GM19438 (cell line): Measurements from ENCODE around the gene HOXA5.

Experiments used
- ATAC-seq: cut with Tn5 transposase; IDR thresholded peaks from one replicate; pipeline ENCODE4 v1.9.1; 2021; ENCODE audit warnings: low read depth; ENCODE audit not compliant: unreplicated experiment

Gene HOXA5

GRCh38 chr7:27139334-27140125 lies 4.0 kb downstream of the HOXA5 start:
- ATAC-seq, result no peak

- ATAC-seq, result no peak
Measured at GRCh38 chr7:27138985-27139333, 4.5 kb downstream of the HOXA5 start.

GRCh38 chr7:27138472-27138871 lies 5.0 kb downstream of the HOXA5 start:
- no peak for ATAC-seq

DNA sequence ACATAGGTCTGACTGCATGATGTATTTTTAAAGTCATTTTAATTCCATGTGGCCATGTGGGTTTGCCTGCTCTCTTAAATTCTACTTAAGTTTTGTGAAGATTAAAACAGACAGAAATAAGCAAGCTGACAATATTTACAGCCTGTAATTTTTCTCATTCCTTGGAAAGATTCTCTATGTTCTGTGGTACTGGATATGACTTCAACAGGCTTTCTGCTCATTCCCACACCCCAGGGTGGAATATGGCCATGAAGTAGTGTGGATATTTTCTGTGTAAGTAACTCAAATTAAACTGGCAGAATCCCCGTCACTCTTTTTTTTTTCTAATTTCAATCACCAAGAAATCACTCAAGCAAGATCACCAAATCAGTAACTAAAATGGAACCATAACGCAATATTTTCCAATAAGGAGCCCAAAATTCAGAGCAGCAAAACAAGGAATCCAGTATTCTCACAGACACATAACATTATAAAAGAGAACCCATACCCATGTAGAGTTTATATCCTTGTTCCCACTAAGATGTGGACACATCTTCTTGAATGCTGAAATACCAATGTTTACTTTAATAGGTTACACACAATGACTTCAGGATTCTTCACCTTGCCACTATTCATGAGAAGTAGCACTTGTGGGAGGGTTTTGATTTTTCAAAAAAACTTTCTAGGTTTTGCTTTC lies 5.7 kb downstream of the HOXA5 start:
- ATAC-seq, result no peak

DNA sequence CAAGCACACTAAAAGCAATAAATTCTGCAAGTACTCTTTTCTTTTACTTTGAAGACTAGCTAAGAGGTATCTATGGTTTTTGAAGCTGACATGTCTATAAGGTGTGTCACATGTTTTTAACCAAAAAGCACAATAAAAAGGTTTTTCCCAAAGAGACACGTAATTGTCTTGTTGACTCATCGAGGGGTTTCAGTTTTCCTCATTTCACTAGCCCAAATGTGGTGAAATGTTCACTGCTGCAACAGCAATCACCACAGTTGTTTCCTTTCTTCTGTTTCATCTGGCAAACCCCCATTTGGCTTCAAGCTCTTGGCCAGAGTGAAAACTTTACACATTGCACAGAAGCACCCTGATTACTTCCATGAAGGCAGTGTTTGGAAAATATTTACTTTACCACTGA lies 9.1 kb downstream of the HOXA5 start:
- ATAC-seq, result no peak

DNA sequence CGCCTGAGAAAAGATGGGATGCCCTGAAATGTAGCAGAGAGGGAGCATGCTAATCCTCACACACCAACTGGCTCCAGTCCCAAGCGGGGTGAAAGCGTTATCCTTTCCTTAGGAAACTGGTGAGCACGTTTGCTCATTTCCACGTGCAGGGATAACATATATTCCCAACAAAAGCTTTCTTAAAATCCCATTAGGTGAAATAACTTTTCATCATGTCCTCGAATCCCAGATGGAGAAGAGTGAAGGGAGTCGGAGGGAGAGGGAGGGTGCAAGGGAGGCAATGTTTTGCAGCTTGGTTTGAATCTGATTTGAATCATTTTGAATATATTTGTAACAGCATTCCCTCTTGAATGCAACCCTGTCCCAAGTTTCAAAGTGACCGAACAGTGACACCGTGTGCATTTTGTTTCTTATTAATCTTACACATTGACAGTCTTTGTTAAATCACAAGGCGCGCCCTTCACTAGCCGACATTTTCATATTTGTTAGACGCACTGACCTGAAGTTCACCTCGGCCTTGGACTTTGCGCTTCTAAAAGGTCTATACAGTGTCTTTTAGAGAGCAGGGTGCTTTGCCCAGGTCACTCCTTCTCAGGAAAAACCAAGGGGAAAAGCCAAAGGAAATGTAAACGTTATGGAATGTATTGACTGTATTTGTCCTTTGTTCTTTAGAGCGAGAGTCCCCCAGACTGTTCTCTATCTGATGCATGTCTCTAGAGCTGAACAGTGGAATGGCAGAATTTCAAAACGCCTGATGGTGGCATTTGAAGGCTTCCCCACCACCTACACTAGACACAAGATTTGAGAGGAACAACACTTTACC lies 9.9 kb downstream of the HOXA5 start:
- no peak for ATAC-seq

GRCh38 chr7:27132978-27133377 lies 10.5 kb downstream of the HOXA5 start:
- no peak for ATAC-seq

GRCh38 chr7:27132214-27132613 lies 11.3 kb downstream of the HOXA5 start:
- no peak for ATAC-seq

DNA sequence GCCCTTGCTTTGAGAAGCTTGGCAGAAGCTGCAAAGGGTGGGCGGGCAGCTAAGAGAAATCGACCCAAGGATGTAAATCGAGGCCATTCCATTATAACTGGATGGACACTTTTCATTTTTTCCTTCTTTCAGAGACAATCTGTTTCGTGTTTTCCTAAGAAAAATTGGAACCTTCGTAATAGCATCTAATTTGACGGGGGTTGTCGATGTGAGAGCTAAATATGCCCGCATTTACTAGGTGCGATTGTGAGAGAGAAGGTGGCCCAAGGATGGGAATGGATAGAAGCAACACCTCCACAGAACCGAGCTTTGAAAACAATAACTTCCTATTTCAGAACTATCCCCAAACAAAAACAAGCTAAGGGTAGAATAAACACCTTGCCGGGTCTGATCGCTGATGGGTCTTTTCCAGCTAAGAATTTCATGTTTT lies 12.1 kb downstream of the HOXA5 start:
- no peak for ATAC-seq

GRCh38 chr7:27130540-27131389 lies 12.7 kb downstream of the HOXA5 start, which contains the start of gene HOXA4:
HOXA4 (minus strand) TSS chr7:27130757; CDS start chr7:27130733, 24 bp downstream.
- no peak for ATAC-seq

DNA sequence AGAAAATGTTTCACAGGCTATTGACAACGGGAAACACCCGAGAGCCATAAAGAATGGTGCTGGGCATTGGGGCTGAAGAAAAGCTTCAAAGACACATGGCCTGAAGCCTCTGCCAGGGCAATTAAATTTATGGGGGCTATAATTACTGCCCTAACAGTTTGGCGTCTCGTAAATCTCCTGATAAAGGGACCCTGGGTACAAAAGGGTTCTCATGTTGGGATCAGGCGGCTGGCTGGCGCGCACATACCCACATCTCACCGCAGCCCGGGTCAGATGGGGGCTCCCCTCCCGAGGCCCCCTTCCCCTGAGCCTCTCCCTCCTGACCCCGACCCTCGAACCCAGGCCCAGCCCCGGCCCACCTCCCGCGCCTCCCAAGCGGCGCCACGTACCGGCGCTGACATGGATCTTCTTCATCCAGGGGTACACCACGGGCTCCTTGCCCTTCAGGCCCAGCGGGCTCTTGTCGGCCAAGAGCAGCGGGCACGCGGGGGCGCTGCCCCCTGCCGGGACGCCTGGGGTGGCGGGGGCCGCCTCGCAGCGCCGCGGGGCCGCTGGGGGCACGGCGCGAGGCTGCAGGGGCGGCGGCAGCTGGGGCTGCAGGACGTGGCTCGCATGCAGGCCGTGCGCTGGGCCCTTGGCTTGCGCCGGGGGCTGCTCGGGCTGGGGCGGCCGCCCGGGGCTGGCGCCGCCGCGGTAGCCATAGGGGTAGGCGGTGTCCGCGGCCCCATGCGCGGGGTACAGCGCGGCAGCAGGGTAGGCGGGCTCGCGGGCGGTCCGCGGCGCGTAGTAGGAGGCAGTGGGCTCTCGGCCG lies 13.5 kb downstream of the HOXA5 start:
- ATAC-seq, result no peak

DNA sequence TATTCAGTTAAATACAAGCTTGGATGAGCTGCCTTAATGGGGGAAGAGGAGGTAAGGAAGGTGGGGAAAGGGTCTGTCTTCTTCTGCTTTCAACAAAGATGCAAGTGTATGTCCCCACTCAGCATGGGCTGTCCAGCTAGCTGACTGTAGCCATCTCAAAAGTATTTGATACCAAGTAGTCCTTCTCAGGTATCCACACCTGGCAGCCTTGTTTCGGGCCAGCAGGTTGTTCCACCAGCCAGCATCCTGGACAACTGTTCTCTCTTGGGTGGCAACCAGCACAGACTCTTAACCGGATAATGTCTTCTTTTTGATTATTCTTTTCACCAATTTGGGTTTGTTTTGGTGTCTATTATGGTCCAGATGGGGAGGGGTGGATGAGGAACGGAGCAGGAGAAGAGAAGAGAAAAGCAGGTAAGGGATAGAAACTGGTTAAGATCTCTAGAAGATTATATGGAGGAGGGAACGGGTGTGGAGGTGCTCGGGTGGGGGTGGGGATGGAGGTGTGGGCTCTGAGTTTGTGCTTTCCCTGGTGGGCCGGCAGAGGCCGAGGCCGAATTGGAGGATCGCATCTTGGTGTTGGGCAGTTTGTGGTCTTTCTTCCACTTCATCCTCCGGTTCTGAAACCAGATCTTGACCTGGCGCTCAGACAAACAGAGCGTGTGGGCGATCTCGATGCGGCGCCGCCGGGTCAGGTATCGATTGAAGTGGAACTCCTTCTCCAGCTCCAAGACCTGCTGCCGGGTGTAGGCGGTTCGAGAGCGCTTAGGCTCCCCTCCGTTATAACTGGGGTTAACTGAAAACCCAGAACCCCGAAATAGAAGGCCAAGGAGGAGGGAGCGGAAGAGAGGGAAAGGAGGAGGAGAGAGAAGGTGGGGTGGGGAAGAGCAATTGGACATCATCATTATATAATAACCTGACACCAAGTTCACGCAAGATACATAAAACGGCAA lies 14.4 kb downstream of the HOXA5 start:
- no peak for ATAC-seq

DNA sequence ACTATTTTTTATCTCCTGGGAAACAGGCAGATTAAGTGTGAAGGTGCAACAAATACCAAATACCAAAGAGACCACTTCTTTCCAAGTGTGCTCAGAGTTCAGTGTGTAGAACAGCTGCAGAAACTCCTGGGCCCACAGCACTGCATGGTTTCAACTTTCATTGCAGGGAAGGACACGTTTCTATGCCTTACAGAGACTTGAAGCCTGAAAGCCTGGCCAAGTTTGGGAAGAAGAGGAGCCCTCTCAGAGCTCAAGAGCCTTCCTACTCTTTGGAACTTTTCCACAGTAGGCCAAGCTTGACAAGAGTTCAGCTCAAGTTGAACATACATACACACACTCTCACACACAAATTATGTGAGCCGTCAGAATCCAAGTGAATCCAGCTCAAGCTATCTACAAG lies 15.4 kb downstream of the HOXA5 start:
- no peak for ATAC-seq

- no peak for ATAC-seq
Measured at GRCh38 chr7:27126596-27127327, 16.7 kb downstream of the HOXA5 start.

DNA sequence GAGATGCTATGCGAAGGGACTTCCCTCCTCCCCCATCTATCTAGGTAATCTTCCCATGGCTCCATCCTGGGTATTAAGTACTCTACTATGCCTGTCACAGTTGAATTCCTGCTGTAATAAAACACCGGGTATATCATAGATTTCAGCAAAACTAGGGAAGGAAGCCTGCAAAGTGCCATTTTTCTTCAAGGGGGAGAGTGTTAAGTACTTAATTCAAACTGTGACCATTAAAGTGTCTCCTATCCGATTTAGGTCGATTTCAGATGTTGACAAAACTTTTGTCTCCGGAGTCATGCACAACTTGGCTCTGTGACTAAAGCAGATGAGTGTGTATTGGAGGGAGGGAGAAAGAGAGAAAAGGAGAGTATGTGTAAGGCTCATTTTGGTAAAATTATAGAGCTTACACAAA lies 17.5 kb downstream of the HOXA5 start:
- ATAC-seq, result no peak

GRCh38 chr7:27124902-27125689 lies 18.4 kb downstream of the HOXA5 start:
- no peak for ATAC-seq
